SK-N-DZ (cell line): ENCODE data around the gene NTN3.

Source experiments
- DNase-seq: peaks from one replicate; pipeline ENCODE4 v3.0.0-alpha.2; 2015; ENCODE audit warnings: low spot score

Gene NTN3

GRCh38 chr16:2496223-2497115 is 25.4 kb downstream of the NTN3 start:
- DNase-seq, result no peak

- peak; percentile 98 for DNase-seq
Measured at GRCh38 chr16:2497116-2497630, 26.1 kb downstream of the NTN3 start.

GRCh38 chr16:2497695-2498484 is 26.8 kb downstream of the NTN3 start:
- DNase-seq, result no peak

GRCh38 chr16:2498531-2499253 is 27.6 kb downstream of the NTN3 start:
- DNase-seq, result no peak

GRCh38 chr16:2499454-2499853 is 28.4 kb downstream of the NTN3 start:
- no peak for DNase-seq

GRCh38 chr16:2499890-2500429 is 28.9 kb downstream of the NTN3 start:
- DNase-seq, result no peak

- no peak for DNase-seq
Measured at GRCh38 chr16:2500430-2500917, 29.4 kb downstream of the NTN3 start.

- peak; percentile 89 for DNase-seq
Measured at GRCh38 chr16:2500918-2501750, 30.0 kb downstream of the NTN3 start.

GRCh38 chr16:2501946-2502895 is 31.1 kb downstream of the NTN3 start:
- DNase-seq, result no peak

GRCh38 chr16:2505695-2506094 is 34.6 kb downstream of the NTN3 start:
- no peak for DNase-seq

GRCh38 chr16:2507052-2507659 is 36.1 kb downstream of the NTN3 start:
- no peak for DNase-seq

- DNase-seq, result no peak
Measured at GRCh38 chr16:2507665-2508064, 36.6 kb downstream of the NTN3 start.

GRCh38 chr16:2508722-2509400 is 37.8 kb downstream of the NTN3 start:
- DNase-seq, result no peak

- DNase-seq, result no peak
Measured at GRCh38 chr16:2511128-2511800, 40.2 kb downstream of the NTN3 start.

GRCh38 chr16:2511996-2512734 is 41.1 kb downstream of the NTN3 start:
- DNase-seq, result no peak

- DNase-seq, result peak; percentile 59
Measured at GRCh38 chr16:2512735-2513404, 41.8 kb downstream of the NTN3 start.
